GM19025 (cell line): ENCODE measurements around the gene FGF3.
"Not testable (repeated sequence)": the region's sequence is repeated elsewhere in the genome, so short reads cannot be mapped to it uniquely, and the experiment has no call there.

Source experiments
- ATAC-seq: cut with Tn5 transposase; IDR thresholded peaks from one replicate; pipeline ENCODE4 v1.9.1; 2021; ENCODE audit warnings: mild to moderate bottlenecking, low read depth, moderate library complexity; ENCODE audit not compliant: unreplicated experiment

FGF3 gene

GRCh38 chr11:69774354-69775162 lies 44.7 kb downstream of the FGF3 start:
- ATAC-seq = no peak

- no peak for ATAC-seq
Observed at GRCh38 chr11:69773626-69774353, 45.4 kb downstream of the FGF3 start.

- no peak for ATAC-seq
Observed at GRCh38 chr11:69771466-69771865, 47.8 kb downstream of the FGF3 start.

GRCh38 chr11:69770540-69770939 lies 48.7 kb downstream of the FGF3 start:
- no peak for ATAC-seq

GRCh38 chr11:69765498-69765995 lies 53.7 kb downstream of the FGF3 start:
- ATAC-seq = no peak

- ATAC-seq = not testable (repeated sequence)
Observed at GRCh38 chr11:69764918-69765317, 54.3 kb downstream of the FGF3 start.

- ATAC-seq = no peak
Observed at GRCh38 chr11:69760319-69760718, 58.9 kb downstream of the FGF3 start.
